H1 (cell line): ENCODE data around the gene TRUB1. TPM values are rescaled to one million over a fixed set of nuclear protein-coding genes. Genes with fewer than 3 reads are reported as not detected.

ENCODE experiments used
- CTCF ChIA-PET: fragments of 300-600 bp; sonication (Branson Sonifier 250); formaldehyde crosslinking; loops from one replicate; lab custom pipeline; 2021; ENCODE audit not compliant: partially characterized antibody; lab: Charles Lee
- POLR2A ChIA-PET: fragments of 300-600 bp; sonication (Branson Sonifier 250); formaldehyde crosslinking; loops from one replicate; lab custom pipeline; 2021; ENCODE audit warnings: inconsistent platforms; ENCODE audit not compliant: partially characterized antibody; lab: Charles Lee
- DNase-seq, 2 experiments: peaks; one replicate each; pipeline versions ENCODE4 v3.0.0 to v3.0.0-alpha.2; 2010 to 2022; ENCODE audit warnings: low spot score in 2 of 2, low read depth in 1 of 2, mixed read lengths in 1 of 2
- FAIRE-seq: peaks from 2 replicates; lab custom pipeline; 2011; peaks lifted over from hg19 to GRCh38; lab: Jason Lieb, UNC
- H2AFZ ChIP-seq: 2 replicates; pipeline ENCODE4 v1.8.1; 2012; ENCODE audit warnings: low read length, inconsistent platforms
- H2AK5ac ChIP-seq: 2 replicates; pipeline ENCODE4 v1.6.1; 2013; ENCODE audit warnings: low read depth, low read length
- H2BK120ac ChIP-seq: replicated peaks from 2 replicates; pipeline ENCODE3; 2013; ENCODE audit warnings: low read depth, low read length, inconsistent platforms
- H2BK12ac ChIP-seq: 2 replicates; pipeline ENCODE4 v1.6.1; 2013; ENCODE audit warnings: low read depth, low read length
- H2BK15ac ChIP-seq: 2 replicates; pipeline ENCODE4 v1.6.1; 2013; ENCODE audit warnings: low read length
- H2BK20ac ChIP-seq: 2 replicates; pipeline ENCODE4 v1.6.1; 2013; ENCODE audit warnings: low read length
- H2BK5ac ChIP-seq: 2 replicates; pipeline ENCODE4 v1.6.1; 2013; ENCODE audit warnings: low read depth, low read length
- H3K14ac ChIP-seq: 2 replicates; pipeline ENCODE4 v1.6.1; 2013; ENCODE audit warnings: inconsistent platforms; ENCODE audit not compliant: insufficient read length
- H3K18ac ChIP-seq: 2 replicates; pipeline ENCODE4 v1.6.1; 2013; ENCODE audit warnings: low read length; ENCODE audit errors: extremely low read depth
- H3K23ac ChIP-seq: 2 replicates; pipeline ENCODE4 v1.6.1; 2013; ENCODE audit warnings: inconsistent platforms; ENCODE audit not compliant: insufficient read length
- H3K23me2 ChIP-seq: 2 replicates; pipeline ENCODE4 v1.6.1; 2013; ENCODE audit warnings: low read depth, low read length
- H3K27ac ChIP-seq: 2 replicates; pipeline ENCODE4 v1.6.1; 2011; ENCODE audit warnings: low read depth, low read length, inconsistent platforms
- H3K27me3 ChIP-seq, 4 experiments: replicated peaks in 1 of 4; 1 replicate in 1 of 4; 2 replicates in 3 of 4; pipeline versions ENCODE4 v1.6.1 to v1.8.1; 2011 to 2013; ENCODE audit warnings: low read length in 3 of 4, mild to moderate bottlenecking in 3 of 4, inconsistent platforms in 2 of 4, mixed read lengths in 2 of 4, moderate library complexity in 1 of 4; ENCODE audit not compliant: control insufficient read depth in 3 of 4, insufficient read depth in 3 of 4; ENCODE audit errors: extremely low read depth in 1 of 4
- H3K36me3 ChIP-seq, 4 experiments: 2 replicates each; pipeline versions ENCODE4 v1.6.1 to v1.8.1; 2011 to 2013; ENCODE audit warnings: mild to moderate bottlenecking in 4 of 4, low read length in 3 of 4, moderate library complexity in 2 of 4, control low read depth in 1 of 4, inconsistent platforms in 1 of 4; ENCODE audit not compliant: insufficient read depth in 4 of 4, control insufficient read depth in 2 of 4
- H3K4ac ChIP-seq: replicated peaks from 2 replicates; pipeline ENCODE3; 2013; ENCODE audit warnings: low read length, low read depth, mixed read lengths, inconsistent platforms; ENCODE audit not compliant: insufficient read length
- H3K4me1 ChIP-seq, 4 experiments: replicated peaks in 1 of 4; 1 replicate in 1 of 4; 2 replicates in 3 of 4; pipeline versions ENCODE4 v1.6.1 to v1.8.1; 2011 to 2013; ENCODE audit warnings: low read length in 3 of 4, inconsistent platforms in 2 of 4, mixed read lengths in 1 of 4; ENCODE audit not compliant: insufficient read depth in 4 of 4, control insufficient read depth in 3 of 4
- H3K4me2 ChIP-seq, 2 experiments: 2 replicates each; pipeline versions ENCODE4 v1.6.1 to v1.8.1; 2011 to 2013; ENCODE audit warnings: low read depth in 2 of 2, low read length in 2 of 2, control low read depth in 1 of 2, inconsistent platforms in 1 of 2, mild to moderate bottlenecking in 1 of 2; ENCODE audit not compliant: insufficient read depth in 1 of 2
- H3K4me3 ChIP-seq, 4 experiments: fragments of 200-600, 300-600 bp in 1 of 4; sonication (generic), shearing (Covaris generic), sonication (Bioruptor Twin) in 1 of 4; 2 replicates each; pipeline versions ENCODE4 v1.5.1 to v1.8.1; 2011 to 2016; ENCODE audit warnings: low read length in 4 of 4, low read depth in 3 of 4, control low read depth in 2 of 4, inconsistent platforms in 2 of 4, mild to moderate bottlenecking in 2 of 4, mixed read lengths in 1 of 4, moderate library complexity in 1 of 4; ENCODE audit not compliant: insufficient read depth in 2 of 4; ENCODE audit errors: extremely low read depth in 1 of 4
- H3K56ac ChIP-seq: replicated peaks from 2 replicates; pipeline ENCODE3; 2013; ENCODE audit warnings: low read depth, mild to moderate bottlenecking, mixed read lengths, low read length, inconsistent platforms; ENCODE audit not compliant: insufficient read length
- H3K79me1 ChIP-seq: 2 replicates; pipeline ENCODE4 v1.6.1; 2013; ENCODE audit warnings: low read depth, low read length, control low read depth
- H3K79me2 ChIP-seq, 2 experiments: 2 replicates each; pipeline versions ENCODE4 v1.6.1 to v1.8.1; 2012 to 2013; ENCODE audit warnings: low read length in 2 of 2, mild to moderate bottlenecking in 2 of 2, inconsistent platforms in 1 of 2; ENCODE audit not compliant: insufficient read depth in 2 of 2, control insufficient read depth in 1 of 2
- H3K9ac ChIP-seq, 4 experiments: replicated peaks in 1 of 4; 1 replicate in 1 of 4; 2 replicates in 3 of 4; pipeline versions ENCODE4 v1.6.1 to v1.8.1; 2011 to 2013; ENCODE audit warnings: low read depth in 3 of 4, low read length in 3 of 4, control low read depth in 2 of 4, mild to moderate bottlenecking in 2 of 4, moderate library complexity in 2 of 4, inconsistent platforms in 1 of 4; ENCODE audit errors: extremely low read depth in 1 of 4
- H3K9me3 ChIP-seq, 2 experiments: 2 replicates each; pipeline versions ENCODE4 v1.6.1 to v1.8.1; 2012 to 2013; ENCODE audit warnings: mild to moderate bottlenecking in 2 of 2, moderate library complexity in 2 of 2, control low read depth in 1 of 2, inconsistent platforms in 1 of 2, low read depth in 1 of 2, low read length in 1 of 2, mixed read lengths in 1 of 2; ENCODE audit not compliant: insufficient read depth in 2 of 2
- H4K20me1 ChIP-seq, 2 experiments: replicated peaks in 1 of 2; 2 replicates each; pipeline versions ENCODE3 to v1.8.1; 2011 to 2013; ENCODE audit warnings: inconsistent platforms in 2 of 2, low read length in 2 of 2, mild to moderate bottlenecking in 1 of 2; ENCODE audit not compliant: insufficient read depth in 2 of 2, control insufficient read depth in 1 of 2
- H4K5ac ChIP-seq: 2 replicates; pipeline ENCODE4 v1.6.1; 2013; ENCODE audit warnings: low read length, low read depth, mixed read lengths, inconsistent platforms; ENCODE audit not compliant: insufficient read length
- H4K8ac ChIP-seq: 2 replicates; pipeline ENCODE4 v1.8.0; 2013; ENCODE audit warnings: mild to moderate bottlenecking, moderate library complexity, low read length, inconsistent platforms; ENCODE audit not compliant: insufficient read depth; ENCODE audit errors: extremely low read depth
- H4K91ac ChIP-seq: replicated peaks from 2 replicates; pipeline ENCODE3; 2013; ENCODE audit warnings: low read length, mixed read lengths, inconsistent platforms; ENCODE audit not compliant: insufficient read length
- BCL11A ChIP-seq, 2 experiments: IDR thresholded peaks; one replicate each; pipeline ENCODE4 v1.6.1; 2011; ENCODE audit warnings: low read depth in 2 of 2, low read length in 2 of 2, mild to moderate bottlenecking in 2 of 2
- BRCA1 ChIP-seq: IDR thresholded peaks from 2 replicates; pipeline ENCODE4 v1.6.1; 2012; ENCODE audit warnings: low read depth, low read length, improper control_type of control experiment
- CBX5 ChIP-seq: fragments of 300-800, 300-1000 bp; sonication (generic); IDR thresholded peaks from 2 replicates; pipeline ENCODE4 v1.7.1; 2016; ENCODE audit warnings: antibody characterized with exemption, low read length, low read depth
- CEBPB ChIP-seq: IDR thresholded peaks from 2 replicates; pipeline ENCODE4 v1.6.1; 2012; ENCODE audit warnings: low read depth, low read length
- KDM5A ChIP-seq: fragments of 200-600 bp; IDR thresholded peaks from 2 replicates; pipeline ENCODE4 v1.7.1; 2012; ENCODE audit warnings: mild to moderate bottlenecking, low read length, inconsistent platforms, mixed read lengths
- POLR2AphosphoS5 ChIP-seq: IDR thresholded peaks from 2 replicates; pipeline ENCODE4 v1.6.1; 2011; ENCODE audit warnings: low read depth, low read length
- POU5F1 ChIP-seq: IDR thresholded peaks from 2 replicates; pipeline ENCODE4 v1.6.1; 2011; ENCODE audit warnings: low read depth, mild to moderate bottlenecking, low read length, moderate library complexity
- RXRA ChIP-seq: IDR thresholded peaks from 2 replicates; pipeline ENCODE4 v1.6.1; 2011; ENCODE audit warnings: low read depth, mild to moderate bottlenecking, low read length, moderate library complexity; ENCODE audit not compliant: insufficient read depth
- SIRT6 ChIP-seq: IDR thresholded peaks from one replicate; pipeline ENCODE4 v1.7.1; 2012; ENCODE audit warnings: low read length, inconsistent platforms
- SP4 ChIP-seq: IDR thresholded peaks from 2 replicates; pipeline ENCODE4 v1.6.1; 2012; ENCODE audit warnings: low read length, inconsistent platforms
- TEAD4 ChIP-seq: IDR thresholded peaks from 2 replicates; pipeline ENCODE4 v1.6.1; 2012; ENCODE audit warnings: low read depth, low read length, inconsistent platforms, mixed read lengths
- YY1 ChIP-seq: IDR thresholded peaks from 2 replicates; pipeline ENCODE4 v1.6.1; 2011; ENCODE audit warnings: low read depth, mild to moderate bottlenecking, low read length
- WGBS, 2 experiments: shearing (Covaris generic) in 1 of 2; methylation state at CpG; one replicate each; pipeline versions ENCODE4 v1.1.6 to v1.1.7; 2013 to 2015; ENCODE audit warnings: low lambda C conversion rate in 2 of 2, mixed read lengths in 2 of 2, inconsistent platforms in 1 of 2, low coverage in 1 of 2, missing lambda C conversion rate in 1 of 2; ENCODE audit not compliant: insufficient replicate concordance in 2 of 2, insufficient coverage in 1 of 2, insufficient read length in 1 of 2; ENCODE audit errors: extremely low coverage in 1 of 2, missing lambda C conversion rate in 1 of 2; 5-methylcytosine and 5-hydroxymethylcytosine counted together
- polyA plus RNA-seq, 7 experiments: library from polyadenylated mRNA; depleted of rRNA in 3 of 7; stranded (reverse) in 5 of 7; unstranded in 2 of 7; fragments of >200 nt in 5 of 7; fragments of 200-250 nt in 2 of 7; gene quantifications; 1 replicate in 5 of 7; 2 replicates in 1 of 7; 4 replicates in 1 of 7; pipeline versions ENCODE4 v1.2.1 to v1.2.3, GENCODE V29; 2011 to 2013; ENCODE audit warnings: missing spikeins in 2 of 7, mixed read lengths in 2 of 7
- total RNA-seq: library from RNA; stranded (reverse); fragmentation: NEBNext Ultra II Directional; extraction: Animal tissue kit (Norgen Biotek cat#: 25700); gene quantifications from 2 replicates; pipeline ENCODE4 v1.2.1, GENCODE V29; 2021
- TF ChIP-seq, protein P1 (sequence below): IDR thresholded peaks from 2 replicates; pipeline ENCODE4 v1.6.1; 2011; ENCODE audit warnings: low read length, improper control_type of control experiment

Gene TRUB1
- total and polyA plus RNA-seq, 2 of the 8 experiments (the other 6 are each of a cell fraction or from before 2014, with no cell fraction given): 6.3 to 22.2 TPM

DNA sequence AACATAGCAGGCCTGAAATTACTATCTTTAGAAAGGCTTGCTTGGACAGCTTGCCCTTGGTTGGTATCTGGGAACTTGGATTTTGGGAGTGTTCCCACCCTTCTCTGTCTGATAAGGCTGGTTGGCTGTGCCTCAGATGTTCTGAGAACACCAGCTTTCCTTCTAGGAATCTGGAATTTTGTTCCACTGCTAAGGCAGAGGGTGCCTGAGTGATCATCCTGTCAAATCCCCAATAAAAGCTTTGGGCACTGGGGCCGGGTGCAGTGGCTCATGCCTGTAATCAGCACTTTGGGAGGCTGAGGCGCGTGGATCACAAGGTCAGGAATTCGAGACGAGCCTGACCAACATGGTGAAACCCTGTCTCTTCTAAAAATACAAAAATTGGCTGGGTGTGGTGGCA is 5.0 kb downstream of the TRUB1 start:
- Histone ChIP-seq H4K8ac (no peak overlapping the region), H3K56ac (no peak overlapping the region), H2AFZ (no peak overlapping the region), H3K4me1 (no peaks in the 10 kb centered on the region; a peak in 3 of 7 replicates), H3K79me2 (peaks cover 7 to 66% of the 10 kb centered on the region in 2 experiments; a peak in 3 of 4 replicates), H3K4me3 (no peak overlapping the region)
- FAIRE-seq: no peak
- CTCF ChIA-PET: interaction anchor here (1.0 to 7.9 kb wide), 2 partner anchors 66 to 127 kb away, joined by 3 to 56 read pairs; no protein-coding TSS in a partner anchor
- no peak for TF ChIP-seq SIRT6
- no peak for TF ChIP-seq CEBPB
- no peak for TF ChIP-seq POLR2AphosphoS5
- TF ChIP-seq RXRA: no peak
- no peak for TF ChIP-seq BCL11A (IDR thresholded peaks at IDR 0.05; ENCODE audit: low read depth in 2 of 2, low read length in 2 of 2)
- TF ChIP-seq, protein P1, sequence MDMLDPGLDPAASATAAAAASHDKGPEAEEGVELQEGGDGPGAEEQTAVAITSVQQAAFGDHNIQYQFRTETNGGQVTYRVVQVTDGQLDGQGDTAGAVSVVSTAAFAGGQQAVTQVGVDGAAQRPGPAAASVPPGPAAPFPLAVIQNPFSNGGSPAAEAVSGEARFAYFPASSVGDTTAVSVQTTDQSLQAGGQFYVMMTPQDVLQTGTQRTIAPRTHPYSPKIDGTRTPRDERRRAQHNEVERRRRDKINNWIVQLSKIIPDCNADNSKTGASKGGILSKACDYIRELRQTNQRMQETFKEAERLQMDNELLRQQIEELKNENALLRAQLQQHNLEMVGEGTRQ: no peak
- TF ChIP-seq SP4: no peak
- TF ChIP-seq YY1: no peak
- no peak for TF ChIP-seq CBX5
- no peak for TF ChIP-seq BRCA1
- no peak for TF ChIP-seq POU5F1
- no peak for TF ChIP-seq KDM5A
- no peak for TF ChIP-seq TEAD4
- TF ChIP-seq, all 59 proteins: peak for 0
- H2AK5ac ChIP-seq: no peak overlapping the region
- peaks cover 2% of the 10 kb centered on the region; the same call in 1 of the 2 replicates for H3K79me1 ChIP-seq
- H3K18ac ChIP-seq: no peak overlapping the region
- no peaks in the 10 kb centered on the region for H3K9me3 ChIP-seq
- H2BK5ac ChIP-seq: no peak overlapping the region
- no peaks in the 10 kb centered on the region for H3K27me3 ChIP-seq
- DNase-seq: no peak
- WGBS, 2 experiments: 100% methylated on average over 5 of the region's 5 CpGs; no CpG with 5 or more reads in 1 of the 2 experiments
- no peaks in the 10 kb centered on the region for H3K23me2 ChIP-seq
- POLR2A ChIA-PET: no interaction called here
- H3K4ac ChIP-seq: no peak overlapping the region
- H2BK12ac ChIP-seq: no peak overlapping the region
- H2BK20ac ChIP-seq: no peak overlapping the region
- no peak overlapping the region for H2BK15ac ChIP-seq
- no peak overlapping the region for H2BK120ac ChIP-seq
- no peak overlapping the region for H3K14ac ChIP-seq
- H3K36me3 ChIP-seq: peaks cover 8 to 58% (median 22%) of the 10 kb centered on the region in 4 experiments; a peak in 7 of 8 replicates
- no peak overlapping the region for H4K91ac ChIP-seq
- no peak overlapping the region for H3K4me2 ChIP-seq
- H4K5ac ChIP-seq: no peak overlapping the region
- H3K27ac ChIP-seq: no peak overlapping the region
- no peak overlapping the region for H3K23ac ChIP-seq
- H4K20me1 ChIP-seq: peaks cover 0 to 4% of the 10 kb centered on the region in 2 experiments
- H3K9ac ChIP-seq: no peak overlapping the region
